T-helper 1 cell treated with Interleukin-12 subunit alpha and Interleukin-12 subunit beta and Interleukin-4 antibody, amounts not matched to agents 30 ng/mL and 1 ng/mL, for 36 hours (primary cell): ENCODE data around the gene SYNE1. TPM values are rescaled to one million over a fixed set of nuclear protein-coding genes. Genes with fewer than 3 reads are reported as not detected.
"Not testable (repeated sequence)": the region's sequence is repeated elsewhere in the genome, so short reads cannot be mapped to it uniquely, and the experiment has no call there.

Source experiments
- intact Hi-C: fragments of 100-400 bp; cut with micrococcal nuclease; formaldehyde crosslinking; loops from one replicate; pipeline ENCODE4 v1.15.1; 2024
- total RNA-seq: library from RNA; stranded (reverse); gene quantifications from 2 replicates; pipeline ENCODE4 v1.2.3, GENCODE V29; 2022

SYNE1 gene
- total RNA-seq, 1 donor from 2014 or later = 83.5 TPM

GRCh38 chr6:152631376-152631775, 5.8 kb downstream of the SYNE1 start:
- intact Hi-C loops = no loop called here

- intact Hi-C loops = no loop called here
Measured at GRCh38 chr6:152630832-152631231, 6.3 kb downstream of the SYNE1 start.

- intact Hi-C loops = no loop called here
Measured at GRCh38 chr6:152625213-152625612, 11.9 kb downstream of the SYNE1 start.

GRCh38 chr6:152614776-152615175, 22.4 kb downstream of the SYNE1 start:
- intact Hi-C loops = not testable (repeated sequence)

GRCh38 chr6:152609125-152609670, 28.0 kb downstream of the SYNE1 start:
- intact Hi-C loops = no loop called here

GRCh38 chr6:152605941-152606340, 31.2 kb downstream of the SYNE1 start:
- intact Hi-C loops = no loop called here

- intact Hi-C loops = no loop called here
Measured at GRCh38 chr6:152605342-152605741, 31.8 kb downstream of the SYNE1 start.

- intact Hi-C loops = no loop called here
Measured at GRCh38 chr6:152603911-152604310, 33.3 kb downstream of the SYNE1 start.

GRCh38 chr6:152600022-152600421, 37.1 kb downstream of the SYNE1 start:
- intact Hi-C loops = no loop called here

GRCh38 chr6:152598901-152599537, 38.1 kb downstream of the SYNE1 start:
- intact Hi-C loops = no loop called here

GRCh38 chr6:152598421-152598820, 38.7 kb downstream of the SYNE1 start:
- intact Hi-C loops = no loop called here

- intact Hi-C loops = no loop called here
Measured at GRCh38 chr6:152596726-152597125, 40.4 kb downstream of the SYNE1 start.

GRCh38 chr6:152595499-152595898, 41.7 kb downstream of the SYNE1 start:
- intact Hi-C loops = no loop called here

- intact Hi-C loops = no loop called here
Measured at GRCh38 chr6:152594701-152595100, 42.5 kb downstream of the SYNE1 start.

GRCh38 chr6:152588456-152588855, 48.7 kb downstream of the SYNE1 start:
- intact Hi-C loops = no loop called here

- intact Hi-C loops = no loop called here
Measured at GRCh38 chr6:152587473-152587872, 49.7 kb downstream of the SYNE1 start.

GRCh38 chr6:152585236-152585635, 51.9 kb downstream of the SYNE1 start:
- intact Hi-C loops = no loop called here

GRCh38 chr6:152583888-152584287, 53.3 kb downstream of the SYNE1 start:
- intact Hi-C loops = no loop called here

GRCh38 chr6:152576525-152576924, 60.6 kb downstream of the SYNE1 start:
- intact Hi-C loops = no loop called here

- intact Hi-C loops = no loop called here
Measured at GRCh38 chr6:152575621-152576150, 61.5 kb downstream of the SYNE1 start.

GRCh38 chr6:152575161-152575560, 62.0 kb downstream of the SYNE1 start:
- intact Hi-C loops = no loop called here

GRCh38 chr6:152573762-152574161, 63.4 kb downstream of the SYNE1 start:
- intact Hi-C loops = no loop called here
